Cortex of kidney (tissue), 1 donor: ENCODE measurements around the gene ERN1.

Experiments used
- DNase-seq: peaks from one replicate; lab custom pipeline; 2025; lab: John Stamatoyannopoulos, UW

Gene ERN1

GRCh38 chr17:64003526-64004121 lies 126.3 kb downstream of the ERN1 start:
- DNase-seq, result no peak

- DNase-seq, result no peak
These were observed 127.1 kb downstream of the ERN1 start for GRCh38 chr17:64002658-64003525.

GRCh38 chr17:64001763-64002529 lies 128.0 kb downstream of the ERN1 start:
- no peak for DNase-seq

DNA sequence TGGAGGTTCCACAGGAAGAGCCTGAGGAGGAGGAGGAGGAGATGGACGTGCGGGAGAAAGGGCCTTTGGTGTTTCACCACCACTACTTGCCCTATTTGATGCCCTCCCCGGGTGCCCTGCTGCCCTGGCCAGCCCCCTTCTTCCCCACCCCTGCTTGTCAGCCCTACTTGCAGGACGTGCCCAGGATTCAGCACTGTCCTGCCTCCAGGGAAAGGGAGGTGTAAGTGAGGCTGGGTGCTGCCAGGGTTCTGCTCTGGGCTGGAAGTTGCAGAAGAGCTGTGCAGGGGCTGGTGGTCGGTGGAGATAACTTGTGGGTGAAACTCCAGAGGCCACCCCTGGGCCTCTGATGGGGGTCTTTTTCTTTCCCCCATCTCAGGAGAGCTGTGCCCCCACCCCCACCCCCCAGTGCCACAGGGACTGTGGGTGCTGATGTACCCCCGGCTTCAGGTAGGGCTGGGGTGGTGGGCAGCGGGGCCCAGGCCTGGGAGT lies 128.8 kb downstream of the ERN1 start:
- DNase-seq, result no peak

- DNase-seq, result no peak
These were observed 130.0 kb downstream of the ERN1 start for GRCh38 chr17:63999680-64000531.

- DNase-seq, result no peak
These were observed 130.9 kb downstream of the ERN1 start for GRCh38 chr17:63998721-63999679.

GRCh38 chr17:63998050-63998720 lies 131.8 kb downstream of the ERN1 start, which contains the start of gene PRR29:
TSS of gene PRR29 (plus strand) at chr17:63998351. CDS start at chr17:63998365, 14 bp downstream.
- no peak for DNase-seq

DNA sequence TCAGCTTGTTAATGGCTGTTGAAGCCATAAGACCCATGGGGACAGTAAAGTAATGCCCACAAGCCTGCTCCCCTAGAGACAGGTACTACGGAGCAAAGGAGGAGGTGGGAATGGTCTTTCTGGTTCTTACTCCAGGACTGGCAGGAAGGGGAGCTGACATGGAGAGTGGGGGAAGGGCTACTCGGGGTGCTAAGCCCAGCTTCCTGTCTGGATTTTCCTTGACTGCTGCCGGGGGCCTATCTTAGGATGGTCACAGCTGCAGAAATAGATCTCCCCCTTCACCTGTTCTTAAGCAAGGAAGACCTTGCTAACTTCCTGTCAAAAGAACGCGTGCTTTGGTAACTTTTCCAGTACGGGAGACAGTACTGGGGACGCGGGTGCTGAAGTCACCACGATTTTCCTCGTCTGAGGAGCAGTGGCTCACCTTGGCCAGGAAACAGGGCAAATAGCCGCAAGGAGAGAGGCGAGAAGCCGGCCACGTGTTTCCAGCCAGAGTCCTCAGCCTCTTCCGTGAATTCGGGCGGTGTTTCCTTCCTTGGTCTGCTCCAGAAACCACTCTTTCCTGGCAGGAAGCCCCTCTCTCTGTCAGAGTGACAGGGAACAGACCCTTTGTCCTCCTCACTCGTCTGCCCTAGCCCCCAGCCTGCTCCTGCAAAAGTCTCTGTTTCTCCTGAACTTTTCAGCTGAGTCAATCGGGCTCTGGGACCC lies 132.4 kb downstream of the ERN1 start:
- DNase-seq, result no peak

DNA sequence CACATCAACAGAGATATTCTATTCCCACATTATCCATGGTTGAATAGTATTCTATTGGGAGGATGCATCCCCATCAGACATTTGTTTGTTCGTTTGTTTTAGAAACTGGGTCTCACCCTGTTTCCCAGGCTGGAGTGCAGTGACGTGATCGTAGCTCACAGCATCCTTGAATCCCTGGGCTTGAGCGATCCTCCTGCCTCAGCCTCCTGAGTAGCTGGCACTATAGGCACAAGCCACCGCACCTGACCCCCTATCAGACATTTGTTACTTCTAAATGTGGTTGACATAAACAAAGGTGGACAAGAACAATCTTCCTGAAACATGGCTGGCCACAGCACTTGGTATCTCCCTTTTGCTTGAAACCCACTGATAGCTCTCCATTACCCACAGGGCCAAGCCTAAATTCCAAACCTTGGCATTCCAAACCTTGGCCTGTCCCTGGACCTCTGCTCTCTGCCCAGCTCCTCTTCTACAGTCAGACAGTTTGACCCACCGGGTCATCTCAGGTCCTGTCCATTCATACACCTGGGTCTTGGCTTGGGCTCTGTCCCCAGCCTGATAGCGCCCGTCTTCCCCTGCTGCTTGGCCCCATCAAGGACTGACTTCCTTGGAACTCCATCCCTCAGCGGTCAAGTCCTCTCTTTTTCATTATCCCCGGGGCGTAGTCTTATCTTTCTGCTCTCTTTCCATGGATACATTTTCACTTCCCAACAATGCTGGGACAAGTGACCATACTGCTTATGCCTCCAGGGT lies 133.3 kb downstream of the ERN1 start:
- no peak for DNase-seq

GRCh38 chr17:63995626-63996025 lies 134.3 kb downstream of the ERN1 start:
- DNase-seq, result no peak

DNA sequence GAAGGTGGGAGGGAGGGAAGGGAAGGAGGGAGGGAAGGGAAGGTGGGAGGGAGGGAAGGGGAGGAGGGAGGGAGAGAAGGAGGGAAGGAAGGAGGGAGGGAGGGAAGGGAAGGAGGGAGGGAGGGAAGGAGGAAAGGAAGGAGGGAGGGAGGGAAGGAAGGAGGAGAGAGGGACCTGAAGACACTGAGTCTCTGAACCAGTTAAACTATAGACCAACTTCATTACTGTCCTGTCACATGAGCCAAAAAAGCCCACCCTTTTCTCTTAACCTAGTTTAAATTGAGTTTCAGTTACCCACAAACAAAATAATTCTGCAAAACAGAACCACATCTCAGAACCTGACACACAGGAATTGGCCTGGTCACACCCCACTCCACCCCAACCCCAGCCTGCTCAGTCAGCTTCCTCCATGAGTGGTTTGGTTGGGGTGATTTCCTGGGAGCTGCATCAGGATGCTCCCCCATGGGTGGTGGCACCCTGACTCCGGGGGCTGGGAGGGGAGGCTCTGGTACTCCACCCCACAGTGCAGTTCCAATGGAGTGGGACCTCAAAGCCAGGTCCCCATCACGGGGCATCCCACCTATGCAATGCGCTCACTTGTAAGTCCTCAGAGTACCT lies 136.5 kb downstream of the ERN1 start:
- no peak for DNase-seq

DNA sequence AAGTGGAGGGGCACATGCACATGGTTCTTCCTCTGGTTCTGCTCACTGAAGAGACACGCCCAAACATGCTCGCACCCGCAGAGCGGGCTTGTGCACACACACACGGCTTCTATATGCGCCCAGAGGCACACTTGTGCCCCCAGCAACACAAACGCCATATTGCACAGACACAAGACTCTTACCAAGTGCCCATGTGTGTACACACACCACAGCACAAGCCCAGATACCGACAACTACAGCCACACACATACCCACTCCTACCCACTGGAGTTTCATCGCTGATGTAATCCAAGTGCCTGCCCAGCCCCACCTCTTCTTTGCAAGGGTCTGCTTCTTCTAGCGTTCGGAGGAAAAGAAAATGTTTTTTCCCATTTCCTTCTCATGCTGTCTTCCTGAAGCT lies 138.3 kb downstream of the ERN1 start:
- no peak for DNase-seq

GRCh38 chr17:63989622-63990345 lies 140.2 kb downstream of the ERN1 start:
- DNase-seq, result no peak
